Peyer's patch (tissue), 4 donors: ENCODE data around the gene CKMT2. TPM values are rescaled to one million over a fixed set of nuclear protein-coding genes. Genes with fewer than 3 reads are reported as not detected.

Experiments used
- DNase-seq, 3 donors: peaks; one replicate each; pipeline ENCODE4 v3.0.0-alpha.2; 2017 to 2019
- H3K27ac ChIP-seq, 4 donors: fragments of 200-600 bp; sonication (generic); one replicate each; pipeline ENCODE4 v1.5.1; 2016 to 2019
- H3K27me3 ChIP-seq, 2 donors: fragments of 200-600 bp; sonication (generic); one replicate each; pipeline ENCODE4 v1.5.1; 2019
- H3K36me3 ChIP-seq, 3 donors: fragments of 200-600 bp; sonication (generic); one replicate each; pipeline ENCODE4 v1.5.1; 2016 to 2019
- H3K4me1 ChIP-seq, 4 donors: fragments of 200-600 bp; sonication (generic); one replicate each; pipeline ENCODE4 v1.5.1; 2016 to 2019
- H3K4me3 ChIP-seq, 4 donors: fragments of 200-600 bp; sonication (generic); 1 replicate in 3 of 4; 2 replicates in 1 of 4; pipeline ENCODE4 v1.5.1; 2016 to 2019; ENCODE audit warnings: mild to moderate bottlenecking in 1 of 4
- H3K9me3 ChIP-seq, 4 donors: fragments of 200-600 bp; sonication (generic); one replicate each; pipeline ENCODE4 v1.5.1; 2016 to 2019; ENCODE audit warnings: mild to moderate bottlenecking in 1 of 4
- POLR2A ChIP-seq, 2 donors: fragments of 450-650 bp; IDR thresholded peaks; one replicate each; pipeline ENCODE4 v1.5.1; 2017; ENCODE audit warnings: antibody characterized with exemption in 2 of 2, mild to moderate bottlenecking in 2 of 2, moderate library complexity in 2 of 2
- total RNA-seq, 4 donors: library from RNA; depleted of rRNA; stranded (reverse); fragments of >200 nt; gene quantifications; one replicate each; pipeline ENCODE4 v1.1.0, GENCODE V29; 2016
- TF ChIP-seq, protein P1 (sequence below), 6 experiments: fragments of 450-650 bp in 4 of 6; fragments of 200-600 bp in 2 of 6; sonication (generic) in 1 of 6; IDR thresholded peaks; one replicate each; pipeline ENCODE4 v1.5.1; 2017 to 2019; ENCODE audit warnings: antibody characterized with exemption in 6 of 6, mild to moderate bottlenecking in 3 of 6, moderate library complexity in 1 of 6

CKMT2 gene
- total RNA-seq, 4 donors from 2014 or later: 1.1 to 10.6 (median 3.8) TPM

DNA sequence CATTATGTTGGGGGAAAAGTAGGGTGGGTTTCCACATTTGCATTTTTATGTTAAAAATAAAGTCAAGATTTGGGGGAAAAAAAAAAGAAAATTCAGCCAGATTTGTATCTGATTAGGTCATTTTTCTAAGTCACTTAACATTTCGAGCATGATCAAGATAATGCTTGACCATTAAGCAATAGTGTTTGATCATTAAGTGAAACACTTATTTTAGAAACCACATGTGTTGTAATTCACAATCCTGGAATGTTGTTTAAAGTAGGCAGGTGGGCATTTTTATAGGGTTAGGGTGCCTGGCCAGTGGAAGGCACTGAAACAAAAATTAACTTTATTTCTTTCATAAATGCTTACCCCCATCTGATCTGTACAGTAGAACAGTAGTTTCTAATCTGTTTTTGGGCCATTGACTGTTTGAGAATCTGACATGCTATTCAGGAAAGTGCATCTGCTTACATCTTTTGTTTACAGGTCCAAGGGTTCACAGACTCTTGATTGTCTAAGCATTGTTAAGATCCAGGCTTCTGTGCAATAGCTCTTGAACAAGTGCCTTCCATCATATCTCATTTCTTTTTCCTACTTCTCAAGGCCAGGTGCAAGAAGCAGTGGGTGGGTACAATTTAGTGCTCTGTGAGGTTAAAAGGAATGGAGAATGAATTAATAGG, 77.4 kb downstream of the CKMT2 start:
- TF ChIP-seq, protein P1, sequence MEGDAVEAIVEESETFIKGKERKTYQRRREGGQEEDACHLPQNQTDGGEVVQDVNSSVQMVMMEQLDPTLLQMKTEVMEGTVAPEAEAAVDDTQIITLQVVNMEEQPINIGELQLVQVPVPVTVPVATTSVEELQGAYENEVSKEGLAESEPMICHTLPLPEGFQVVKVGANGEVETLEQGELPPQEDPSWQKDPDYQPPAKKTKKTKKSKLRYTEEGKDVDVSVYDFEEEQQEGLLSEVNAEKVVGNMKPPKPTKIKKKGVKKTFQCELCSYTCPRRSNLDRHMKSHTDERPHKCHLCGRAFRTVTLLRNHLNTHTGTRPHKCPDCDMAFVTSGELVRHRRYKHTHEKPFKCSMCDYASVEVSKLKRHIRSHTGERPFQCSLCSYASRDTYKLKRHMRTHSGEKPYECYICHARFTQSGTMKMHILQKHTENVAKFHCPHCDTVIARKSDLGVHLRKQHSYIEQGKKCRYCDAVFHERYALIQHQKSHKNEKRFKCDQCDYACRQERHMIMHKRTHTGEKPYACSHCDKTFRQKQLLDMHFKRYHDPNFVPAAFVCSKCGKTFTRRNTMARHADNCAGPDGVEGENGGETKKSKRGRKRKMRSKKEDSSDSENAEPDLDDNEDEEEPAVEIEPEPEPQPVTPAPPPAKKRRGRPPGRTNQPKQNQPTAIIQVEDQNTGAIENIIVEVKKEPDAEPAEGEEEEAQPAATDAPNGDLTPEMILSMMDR (IDR thresholded peaks at IDR 0.05): no peak
- TF ChIP-seq POLR2A (IDR thresholded peaks at IDR 0.05): no peak
- no peak overlapping the region for H3K27ac ChIP-seq

DNA sequence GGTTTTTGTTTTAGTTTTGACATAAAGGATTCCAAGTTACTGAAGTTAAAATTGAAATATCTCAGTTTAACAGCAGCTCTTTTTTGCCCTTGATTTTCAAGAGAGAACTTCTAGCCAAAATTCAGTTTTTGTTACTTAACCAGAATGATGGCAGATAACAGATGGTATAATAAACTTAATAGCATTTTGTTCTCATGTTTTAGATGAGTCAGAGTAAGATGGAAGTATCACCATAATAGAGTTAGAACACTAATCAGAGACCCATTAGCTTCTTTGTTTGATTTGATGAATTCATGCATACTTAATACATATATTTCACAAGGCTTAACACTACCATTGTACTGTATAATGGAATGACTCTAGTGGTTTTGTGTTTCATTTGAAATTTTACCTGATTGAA, 80.2 kb downstream of the CKMT2 start:
- peaks cover 0 to 49% (median 0%) of the 10 kb centered on the region in 3 donors for H3K36me3 ChIP-seq
- TF ChIP-seq, protein P1 (IDR thresholded peaks at IDR 0.05): no peak
- TF ChIP-seq POLR2A (IDR thresholded peaks at IDR 0.05): no peak
- no peak for DNase-seq

More for the DNA sequence above, 77.4 kb downstream of the CKMT2 start:
- no peaks in the 10 kb centered on the region for H3K4me1 ChIP-seq
- H3K9me3 ChIP-seq: no peaks in the 10 kb centered on the region
- DNase-seq: no peak
- H3K36me3 ChIP-seq: peaks cover 0 to 49% (median 0%) of the 10 kb centered on the region in 3 donors
- no peaks in the 10 kb centered on the region for H3K27me3 ChIP-seq
- H3K4me3 ChIP-seq: no peak overlapping the region

DNA sequence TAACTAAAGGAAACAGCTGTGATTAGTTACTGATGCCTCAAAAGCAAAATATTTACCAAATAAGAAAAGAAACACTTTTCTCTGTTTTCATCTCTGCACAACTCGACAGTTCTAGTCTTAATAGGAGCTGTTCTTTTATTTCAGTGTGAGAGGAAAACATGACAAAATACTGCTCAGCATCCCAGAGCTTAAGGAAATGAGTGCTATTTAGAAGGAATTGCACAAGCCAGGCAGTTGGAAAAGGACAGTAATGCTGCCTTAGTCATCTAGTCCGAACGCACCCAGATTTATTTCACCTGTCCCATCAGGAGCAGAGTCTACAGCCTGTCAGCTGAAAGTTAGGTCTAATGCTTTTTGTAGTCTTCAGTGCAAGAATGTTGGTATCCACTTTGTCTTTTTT, 80.6 kb downstream of the CKMT2 start:
- Histone ChIP-seq H3K27ac (no peak overlapping the region), H3K27me3 (no peaks in the 10 kb centered on the region), H3K4me1 (no peaks in the 10 kb centered on the region), H3K36me3 (peaks cover 0 to 49% (median 0%) of the 10 kb centered on the region in 3 donors), H3K9me3 (no peaks in the 10 kb centered on the region), H3K4me3 (no peak overlapping the region)
- no peak for DNase-seq
- TF ChIP-seq POLR2A (IDR thresholded peaks at IDR 0.05): no peak
- TF ChIP-seq, protein P1 (IDR thresholded peaks at IDR 0.05): no peak

More for the DNA sequence above, 80.2 kb downstream of the CKMT2 start:
- Histone ChIP-seq H3K4me3 (no peak overlapping the region), H3K27ac (no peak overlapping the region), H3K4me1 (no peaks in the 10 kb centered on the region), H3K9me3 (no peaks in the 10 kb centered on the region), H3K27me3 (no peaks in the 10 kb centered on the region)

DNA sequence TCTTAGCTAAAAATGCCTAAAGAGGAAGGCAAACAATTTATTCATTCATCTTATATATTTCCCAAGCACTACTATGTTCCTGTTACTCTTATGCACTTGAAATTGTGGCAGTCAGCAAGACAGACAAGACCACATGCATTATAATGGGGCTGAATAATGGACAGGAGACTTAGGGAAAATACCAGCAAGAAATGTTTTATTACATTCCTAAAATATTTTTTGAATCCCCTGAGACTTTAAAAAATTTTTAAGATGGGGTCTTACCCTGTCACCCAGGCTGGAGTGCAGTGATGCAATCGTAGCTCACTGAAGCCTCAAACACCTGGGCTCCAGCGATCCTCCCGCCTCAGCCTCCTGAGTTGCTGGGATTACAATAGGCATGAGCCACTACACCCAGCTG, 81.5 kb downstream of the CKMT2 start:
- no peaks in the 10 kb centered on the region for H3K4me1 ChIP-seq
- H3K9me3 ChIP-seq: no peaks in the 10 kb centered on the region
- H3K36me3 ChIP-seq: peaks cover 0 to 42% (median 0%) of the 10 kb centered on the region in 3 donors
- TF ChIP-seq, protein P1 (IDR thresholded peaks at IDR 0.05): no peak
- no peak for TF ChIP-seq POLR2A (IDR thresholded peaks at IDR 0.05)
- DNase-seq: no peak
- no peak overlapping the region for H3K4me3 ChIP-seq
- H3K27me3 ChIP-seq: no peaks in the 10 kb centered on the region
- H3K27ac ChIP-seq: no peak overlapping the region

DNA sequence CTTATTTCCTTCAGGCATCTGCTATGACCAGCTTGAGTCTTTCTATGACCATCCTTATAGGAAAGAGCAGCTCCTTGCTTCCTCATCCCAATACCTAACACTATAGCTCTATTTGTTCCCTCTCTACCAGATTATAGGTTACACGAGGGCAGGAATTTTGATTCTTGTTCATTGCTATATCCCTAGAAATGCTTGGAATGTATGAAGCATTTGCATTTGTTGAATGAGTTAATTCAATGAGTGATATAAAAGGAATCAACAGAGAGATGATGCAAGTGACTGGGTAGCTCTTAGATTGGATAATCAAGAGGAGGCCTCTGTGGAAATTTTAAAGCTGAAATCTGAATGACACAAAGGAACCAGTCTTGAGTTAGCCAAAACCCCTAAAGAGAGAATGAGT, 82.2 kb downstream of the CKMT2 start:
- DNase-seq: no peak
- Histone ChIP-seq H3K27me3 (no peaks in the 10 kb centered on the region), H3K36me3 (peaks cover 0 to 42% (median 0%) of the 10 kb centered on the region in 3 donors), H3K4me3 (no peak overlapping the region), H3K9me3 (no peaks in the 10 kb centered on the region), H3K4me1 (no peaks in the 10 kb centered on the region), H3K27ac (no peak overlapping the region)
- TF ChIP-seq, protein P1 (IDR thresholded peaks at IDR 0.05): no peak
- TF ChIP-seq POLR2A (IDR thresholded peaks at IDR 0.05): no peak
